H1 (cell line): ENCODE data around the gene TMCC1.

ENCODE experiments used
- CREB1 ChIP-seq: IDR thresholded peaks from 2 replicates; pipeline ENCODE4 v1.6.1; 2012; ENCODE audit warnings: inconsistent platforms
- CTCF ChIP-seq, 3 experiments: IDR thresholded peaks; 1 replicate in 2 of 3; 2 replicates in 1 of 3; pipeline versions ENCODE4 v1.5.1 to v1.6.1; 2011; ENCODE audit warnings: low read length in 3 of 3, mild to moderate bottlenecking in 3 of 3, inconsistent platforms in 2 of 3, low read depth in 1 of 3, moderate library complexity in 1 of 3; ENCODE audit not compliant: insufficient read depth in 1 of 3; ENCODE audit errors: control extremely low read depth in 1 of 3
- EP300 ChIP-seq, 2 experiments: IDR thresholded peaks; 1 replicate in 1 of 2; 2 replicates in 1 of 2; pipeline ENCODE4 v1.6.1; 2011 to 2012; ENCODE audit warnings: low read depth in 2 of 2, low read length in 2 of 2, mild to moderate bottlenecking in 2 of 2, borderline replicate concordance in 1 of 2, inconsistent platforms in 1 of 2, moderate library complexity in 1 of 2
- HDAC2 ChIP-seq, 2 experiments: fragments of 300-600 bp in 1 of 2; sonication (generic) in 1 of 2; IDR thresholded peaks; 2 replicates each; pipeline ENCODE4 v1.6.1; 2011 to 2012; ENCODE audit warnings: low read depth in 2 of 2, low read length in 2 of 2, mild to moderate bottlenecking in 2 of 2, moderate library complexity in 2 of 2, borderline replicate concordance in 1 of 2, inconsistent platforms in 1 of 2
- JUN ChIP-seq: IDR thresholded peaks from 2 replicates; pipeline ENCODE4 v1.6.1; 2011; ENCODE audit warnings: low read depth, mild to moderate bottlenecking, improper control_type of control experiment, low read length
- JUND ChIP-seq: IDR thresholded peaks from 2 replicates; pipeline ENCODE4 v1.6.1; 2011; ENCODE audit warnings: mild to moderate bottlenecking, improper control_type of control experiment, low read length
- KDM1A ChIP-seq: fragments of 200-600, 300-600 bp; sonication (generic); IDR thresholded peaks from 2 replicates; pipeline ENCODE4 v1.7.1; 2016; ENCODE audit warnings: mild to moderate bottlenecking, low read length, borderline replicate concordance
- MAX ChIP-seq: IDR thresholded peaks from 2 replicates; pipeline ENCODE4 v1.6.1; 2012; ENCODE audit warnings: inconsistent platforms
- NRF1 ChIP-seq: IDR thresholded peaks from 2 replicates; pipeline ENCODE4 v1.6.1; 2011; ENCODE audit warnings: mild to moderate bottlenecking, low read depth, low read length, improper control_type of control experiment
- RBBP5 ChIP-seq: IDR thresholded peaks from 2 replicates; pipeline ENCODE4 v1.7.1; 2012; ENCODE audit warnings: low read depth, mild to moderate bottlenecking, inconsistent platforms, low read length, moderate library complexity, borderline replicate concordance
- RNF2 ChIP-seq: fragments of 200-900, 300-1000 bp; sonication (generic); IDR thresholded peaks from 2 replicates; pipeline ENCODE4 v1.7.1; 2016; ENCODE audit warnings: borderline replicate concordance, low read depth, mild to moderate bottlenecking, antibody characterized with exemption, low read length; ENCODE audit not compliant: poor library complexity, severe bottlenecking; ENCODE audit errors: missing control alignments
- SRF ChIP-seq: IDR thresholded peaks from 2 replicates; pipeline ENCODE4 v1.6.1; 2011; ENCODE audit warnings: mild to moderate bottlenecking, low read depth, low read length, moderate library complexity
- YY1 ChIP-seq: IDR thresholded peaks from 2 replicates; pipeline ENCODE4 v1.6.1; 2011; ENCODE audit warnings: low read depth, mild to moderate bottlenecking, low read length

DNA sequence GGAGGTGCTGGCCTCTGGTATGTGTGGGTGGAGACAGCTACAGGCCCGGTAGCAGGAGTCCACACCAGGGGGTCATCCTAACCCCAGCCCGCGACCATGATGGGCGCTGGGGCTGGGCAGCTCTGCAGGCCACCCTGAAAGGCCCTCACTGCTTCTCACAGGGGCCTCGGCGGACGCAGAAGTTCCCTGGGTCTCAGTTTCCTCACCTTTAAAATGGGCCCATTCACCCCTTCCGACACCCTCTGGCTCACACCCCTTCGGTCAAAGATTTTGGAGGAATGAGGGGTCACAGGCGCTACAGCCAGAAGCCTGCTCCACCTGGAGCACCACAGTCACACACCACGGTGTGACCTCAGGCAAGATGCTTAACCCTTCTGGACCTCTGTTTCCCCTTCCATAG, 295.0 kb downstream of the TMCC1 start:
- no peak for TF ChIP-seq HDAC2 (IDR thresholded peaks at IDR 0.05; ENCODE audit: borderline replicate concordance in 1 of 2, low read depth in 2 of 2, low read length in 2 of 2)
- TF ChIP-seq CTCF (IDR thresholded peaks at IDR 0.05; ENCODE audit: control extremely low read depth in 1 of 3, insufficient read depth in 1 of 3, low read depth in 1 of 3, low read length in 3 of 3), result no peak
- TF ChIP-seq RBBP5, result no peak
- TF ChIP-seq KDM1A, result peak; percentile 76; the same call in 1 of the 2 replicates
- TF ChIP-seq MAX, result no peak
- no peak for TF ChIP-seq CREB1
- TF ChIP-seq JUND, result no peak
- TF ChIP-seq EP300 (IDR thresholded peaks at IDR 0.05; ENCODE audit: borderline replicate concordance in 1 of 2, low read depth in 2 of 2, low read length in 2 of 2), result no peak
- TF ChIP-seq NRF1, result no peak
- no peak for TF ChIP-seq RNF2
- no peak for TF ChIP-seq YY1
- TF ChIP-seq SRF, result no peak
- TF ChIP-seq JUN, result no peak
